Measurements from ENCODE around the gene WASHC4. TPM values are rescaled to one million over a fixed set of nuclear protein-coding genes. Genes with fewer than 3 reads are reported as not detected.

Gene WASHC4
- total RNA-seq, 1 experiment from 2014 or later, result 44.7 TPM

- H3K36me3 ChIP-seq (ENCODE audit: control insufficient read depth, insufficient read depth, low read length), result no peaks in the 10 kb centered on the region
- POLR2A ChIA-PET, result no interaction called here
- no peak for DNase-seq (ENCODE audit: low read depth, low spot score)
- H3K4me3 ChIP-seq (ENCODE audit: low read depth in 2 of 2, low read length in 2 of 2), result no peak overlapping the region
- no peaks in the 10 kb centered on the region for H3K9me3 ChIP-seq (ENCODE audit: control insufficient read depth, insufficient read depth, low read depth, low read length)
- H3K4me1 ChIP-seq (ENCODE audit: control insufficient read depth, insufficient read depth, low read length), result peaks cover 4% of the 10 kb centered on the region; the same call in 1 of the 2 replicates
- CTCF ChIA-PET, result no interaction called here
- intact Hi-C loops (cut with micrococcal nuclease; ENCODE audit: unreplicated experiment) (no loop called here), in situ Hi-C loops (cut with HindIII; ENCODE audit: low pct_unique_long_range_greater_than_20kb, low sequenced_read_pairs) (no loop called here)
- ATAC-seq, result no peak
- no peak overlapping the region for H3K27ac ChIP-seq (ENCODE audit: low read length)
- H3K27me3 ChIP-seq (ENCODE audit: control insufficient read depth, insufficient read depth, low read length), result no peaks in the 10 kb centered on the region
- no peak for TF ChIP-seq TCF7L2 (IDR thresholded peaks at IDR 0.05; ENCODE audit: low read depth, low read length)
- TF ChIP-seq REST (IDR thresholded peaks at IDR 0.05; ENCODE audit: insufficient read depth in 1 of 2, low read depth in 2 of 2, low read length in 1 of 2), result no peak
- TF ChIP-seq POLR2AphosphoS5 (IDR thresholded peaks at IDR 0.05; ENCODE audit: low read depth, low read length), result no peak
- no peak for TF ChIP-seq SIN3A (IDR thresholded peaks at IDR 0.05; ENCODE audit: borderline replicate concordance, insufficient read depth, low read depth, low read length)
- no peak for TF ChIP-seq CTCF (IDR thresholded peaks at IDR 0.05)
- no TSS peak for BruUV-seq (replicated peaks)
Measured at GRCh38 chr12:105102673-105103072, 4.9 kb upstream of the WASHC4 start.

GRCh38 chr12:105104762-105105161 is 2.8 kb upstream of the WASHC4 start:
- H3K36me3 ChIP-seq (ENCODE audit: control insufficient read depth, insufficient read depth, low read length), result peaks cover 3% of the 10 kb centered on the region; the same call in 1 of the 2 replicates
- ATAC-seq, result no peak
- TF ChIP-seq REST (IDR thresholded peaks at IDR 0.05; ENCODE audit: insufficient read depth in 1 of 2, low read depth in 2 of 2, low read length in 1 of 2) (no peak), TCF7L2 (IDR thresholded peaks at IDR 0.05; ENCODE audit: low read depth, low read length) (no peak), POLR2AphosphoS5 (IDR thresholded peaks at IDR 0.05; ENCODE audit: low read depth, low read length) (no peak), CTCF (IDR thresholded peaks at IDR 0.05) (no peak), SIN3A (IDR thresholded peaks at IDR 0.05; ENCODE audit: borderline replicate concordance, insufficient read depth, low read depth, low read length) (no peak)
- H3K27ac ChIP-seq (ENCODE audit: low read length), result no peak overlapping the region
- H3K4me3 ChIP-seq (ENCODE audit: low read depth in 2 of 2, low read length in 2 of 2), result no peak overlapping the region
- BruUV-seq (replicated peaks), result no TSS peak
- ChIA-PET POLR2A (no interaction called here), CTCF (no interaction called here)
- intact Hi-C loops (cut with micrococcal nuclease; ENCODE audit: unreplicated experiment) (no loop called here), in situ Hi-C loops (cut with HindIII; ENCODE audit: low pct_unique_long_range_greater_than_20kb, low sequenced_read_pairs) (no loop called here)
- H3K27me3 ChIP-seq (ENCODE audit: control insufficient read depth, insufficient read depth, low read length), result no peaks in the 10 kb centered on the region
- no peak for DNase-seq (ENCODE audit: low read depth, low spot score)
- H3K4me1 ChIP-seq (ENCODE audit: control insufficient read depth, insufficient read depth, low read length), result peaks cover 4% of the 10 kb centered on the region; the same call in 1 of the 2 replicates
- no peaks in the 10 kb centered on the region for H3K9me3 ChIP-seq (ENCODE audit: control insufficient read depth, insufficient read depth, low read depth, low read length)

Data from Panc1 (cell line).